H1 (cell line): ENCODE results near the gene CKLF. TPM values are rescaled to one million over a fixed set of nuclear protein-coding genes. Genes with fewer than 3 reads are reported as not detected.

Experiments used
- CTCF ChIA-PET: fragments of 300-600 bp; sonication (Branson Sonifier 250); formaldehyde crosslinking; loops from one replicate; lab custom pipeline; 2021; ENCODE audit not compliant: partially characterized antibody; lab: Charles Lee
- POLR2A ChIA-PET: fragments of 300-600 bp; sonication (Branson Sonifier 250); formaldehyde crosslinking; loops from one replicate; lab custom pipeline; 2021; ENCODE audit warnings: inconsistent platforms; ENCODE audit not compliant: partially characterized antibody; lab: Charles Lee
- DNase-seq, 2 experiments: peaks; one replicate each; pipeline versions ENCODE4 v3.0.0 to v3.0.0-alpha.2; 2010 to 2022; ENCODE audit warnings: low spot score in 2 of 2, low read depth in 1 of 2, mixed read lengths in 1 of 2
- FAIRE-seq: peaks from 2 replicates; lab custom pipeline; 2011; peaks lifted over from hg19 to GRCh38; lab: Jason Lieb, UNC
- H2AFZ ChIP-seq: 2 replicates; pipeline ENCODE4 v1.8.1; 2012; ENCODE audit warnings: low read length, inconsistent platforms
- H2AK5ac ChIP-seq: 2 replicates; pipeline ENCODE4 v1.6.1; 2013; ENCODE audit warnings: low read depth, low read length
- H2BK120ac ChIP-seq: replicated peaks from 2 replicates; pipeline ENCODE3; 2013; ENCODE audit warnings: low read depth, low read length, inconsistent platforms
- H2BK12ac ChIP-seq: 2 replicates; pipeline ENCODE4 v1.6.1; 2013; ENCODE audit warnings: low read depth, low read length
- H2BK15ac ChIP-seq: 2 replicates; pipeline ENCODE4 v1.6.1; 2013; ENCODE audit warnings: low read length
- H2BK20ac ChIP-seq: 2 replicates; pipeline ENCODE4 v1.6.1; 2013; ENCODE audit warnings: low read length
- H2BK5ac ChIP-seq: 2 replicates; pipeline ENCODE4 v1.6.1; 2013; ENCODE audit warnings: low read depth, low read length
- H3K14ac ChIP-seq: 2 replicates; pipeline ENCODE4 v1.6.1; 2013; ENCODE audit warnings: inconsistent platforms; ENCODE audit not compliant: insufficient read length
- H3K18ac ChIP-seq: 2 replicates; pipeline ENCODE4 v1.6.1; 2013; ENCODE audit warnings: low read length; ENCODE audit errors: extremely low read depth
- H3K23ac ChIP-seq: 2 replicates; pipeline ENCODE4 v1.6.1; 2013; ENCODE audit warnings: inconsistent platforms; ENCODE audit not compliant: insufficient read length
- H3K23me2 ChIP-seq: 2 replicates; pipeline ENCODE4 v1.6.1; 2013; ENCODE audit warnings: low read depth, low read length
- H3K27ac ChIP-seq: 2 replicates; pipeline ENCODE4 v1.6.1; 2011; ENCODE audit warnings: low read depth, low read length, inconsistent platforms
- H3K27me3 ChIP-seq, 4 experiments: replicated peaks in 1 of 4; 1 replicate in 1 of 4; 2 replicates in 3 of 4; pipeline versions ENCODE4 v1.6.1 to v1.8.1; 2011 to 2013; ENCODE audit warnings: low read length in 3 of 4, mild to moderate bottlenecking in 3 of 4, inconsistent platforms in 2 of 4, mixed read lengths in 2 of 4, moderate library complexity in 1 of 4; ENCODE audit not compliant: control insufficient read depth in 3 of 4, insufficient read depth in 3 of 4; ENCODE audit errors: extremely low read depth in 1 of 4
- H3K36me3 ChIP-seq, 4 experiments: 2 replicates each; pipeline versions ENCODE4 v1.6.1 to v1.8.1; 2011 to 2013; ENCODE audit warnings: mild to moderate bottlenecking in 4 of 4, low read length in 3 of 4, moderate library complexity in 2 of 4, control low read depth in 1 of 4, inconsistent platforms in 1 of 4; ENCODE audit not compliant: insufficient read depth in 4 of 4, control insufficient read depth in 2 of 4
- H3K4ac ChIP-seq: replicated peaks from 2 replicates; pipeline ENCODE3; 2013; ENCODE audit warnings: low read length, low read depth, mixed read lengths, inconsistent platforms; ENCODE audit not compliant: insufficient read length
- H3K4me1 ChIP-seq, 4 experiments: replicated peaks in 1 of 4; 1 replicate in 1 of 4; 2 replicates in 3 of 4; pipeline versions ENCODE4 v1.6.1 to v1.8.1; 2011 to 2013; ENCODE audit warnings: low read length in 3 of 4, inconsistent platforms in 2 of 4, mixed read lengths in 1 of 4; ENCODE audit not compliant: insufficient read depth in 4 of 4, control insufficient read depth in 3 of 4
- H3K4me2 ChIP-seq, 2 experiments: 2 replicates each; pipeline versions ENCODE4 v1.6.1 to v1.8.1; 2011 to 2013; ENCODE audit warnings: low read depth in 2 of 2, low read length in 2 of 2, control low read depth in 1 of 2, inconsistent platforms in 1 of 2, mild to moderate bottlenecking in 1 of 2; ENCODE audit not compliant: insufficient read depth in 1 of 2
- H3K4me3 ChIP-seq, 4 experiments: fragments of 200-600, 300-600 bp in 1 of 4; sonication (generic), shearing (Covaris generic), sonication (Bioruptor Twin) in 1 of 4; 2 replicates each; pipeline versions ENCODE4 v1.5.1 to v1.8.1; 2011 to 2016; ENCODE audit warnings: low read length in 4 of 4, low read depth in 3 of 4, control low read depth in 2 of 4, inconsistent platforms in 2 of 4, mild to moderate bottlenecking in 2 of 4, mixed read lengths in 1 of 4, moderate library complexity in 1 of 4; ENCODE audit not compliant: insufficient read depth in 2 of 4; ENCODE audit errors: extremely low read depth in 1 of 4
- H3K56ac ChIP-seq: replicated peaks from 2 replicates; pipeline ENCODE3; 2013; ENCODE audit warnings: low read depth, mild to moderate bottlenecking, mixed read lengths, low read length, inconsistent platforms; ENCODE audit not compliant: insufficient read length
- H3K79me1 ChIP-seq: 2 replicates; pipeline ENCODE4 v1.6.1; 2013; ENCODE audit warnings: low read depth, low read length, control low read depth
- H3K79me2 ChIP-seq, 2 experiments: 2 replicates each; pipeline versions ENCODE4 v1.6.1 to v1.8.1; 2012 to 2013; ENCODE audit warnings: low read length in 2 of 2, mild to moderate bottlenecking in 2 of 2, inconsistent platforms in 1 of 2; ENCODE audit not compliant: insufficient read depth in 2 of 2, control insufficient read depth in 1 of 2
- H3K9ac ChIP-seq, 4 experiments: replicated peaks in 1 of 4; 1 replicate in 1 of 4; 2 replicates in 3 of 4; pipeline versions ENCODE4 v1.6.1 to v1.8.1; 2011 to 2013; ENCODE audit warnings: low read depth in 3 of 4, low read length in 3 of 4, control low read depth in 2 of 4, mild to moderate bottlenecking in 2 of 4, moderate library complexity in 2 of 4, inconsistent platforms in 1 of 4; ENCODE audit errors: extremely low read depth in 1 of 4
- H3K9me3 ChIP-seq, 2 experiments: 2 replicates each; pipeline versions ENCODE4 v1.6.1 to v1.8.1; 2012 to 2013; ENCODE audit warnings: mild to moderate bottlenecking in 2 of 2, moderate library complexity in 2 of 2, control low read depth in 1 of 2, inconsistent platforms in 1 of 2, low read depth in 1 of 2, low read length in 1 of 2, mixed read lengths in 1 of 2; ENCODE audit not compliant: insufficient read depth in 2 of 2
- H4K20me1 ChIP-seq, 2 experiments: replicated peaks in 1 of 2; 2 replicates each; pipeline versions ENCODE3 to v1.8.1; 2011 to 2013; ENCODE audit warnings: inconsistent platforms in 2 of 2, low read length in 2 of 2, mild to moderate bottlenecking in 1 of 2; ENCODE audit not compliant: insufficient read depth in 2 of 2, control insufficient read depth in 1 of 2
- H4K5ac ChIP-seq: 2 replicates; pipeline ENCODE4 v1.6.1; 2013; ENCODE audit warnings: low read length, low read depth, mixed read lengths, inconsistent platforms; ENCODE audit not compliant: insufficient read length
- H4K8ac ChIP-seq: 2 replicates; pipeline ENCODE4 v1.8.0; 2013; ENCODE audit warnings: mild to moderate bottlenecking, moderate library complexity, low read length, inconsistent platforms; ENCODE audit not compliant: insufficient read depth; ENCODE audit errors: extremely low read depth
- H4K91ac ChIP-seq: replicated peaks from 2 replicates; pipeline ENCODE3; 2013; ENCODE audit warnings: low read length, mixed read lengths, inconsistent platforms; ENCODE audit not compliant: insufficient read length
- SUZ12 ChIP-seq: fragments of 200-600 bp; sonication (generic); IDR thresholded peaks from 2 replicates; pipeline ENCODE4 v1.6.1; 2012; ENCODE audit warnings: mild to moderate bottlenecking, inconsistent platforms, low read length, moderate library complexity, mixed read lengths
- USF2 ChIP-seq: IDR thresholded peaks from 2 replicates; pipeline ENCODE4 v1.6.1; 2011; ENCODE audit warnings: low read length, improper control_type of control experiment
- WGBS, 2 experiments: shearing (Covaris generic) in 1 of 2; methylation state at CpG; one replicate each; pipeline versions ENCODE4 v1.1.6 to v1.1.7; 2013 to 2015; ENCODE audit warnings: low lambda C conversion rate in 2 of 2, mixed read lengths in 2 of 2, inconsistent platforms in 1 of 2, low coverage in 1 of 2, missing lambda C conversion rate in 1 of 2; ENCODE audit not compliant: insufficient replicate concordance in 2 of 2, insufficient coverage in 1 of 2, insufficient read length in 1 of 2; ENCODE audit errors: extremely low coverage in 1 of 2, missing lambda C conversion rate in 1 of 2; 5-methylcytosine and 5-hydroxymethylcytosine counted together
- polyA plus RNA-seq, 7 experiments: library from polyadenylated mRNA; depleted of rRNA in 3 of 7; stranded (reverse) in 5 of 7; unstranded in 2 of 7; fragments of >200 nt in 5 of 7; fragments of 200-250 nt in 2 of 7; gene quantifications; 1 replicate in 5 of 7; 2 replicates in 1 of 7; 4 replicates in 1 of 7; pipeline versions ENCODE4 v1.2.1 to v1.2.3, GENCODE V29; 2011 to 2013; ENCODE audit warnings: missing spikeins in 2 of 7, mixed read lengths in 2 of 7
- total RNA-seq: library from RNA; stranded (reverse); fragmentation: NEBNext Ultra II Directional; extraction: Animal tissue kit (Norgen Biotek cat#: 25700); gene quantifications from 2 replicates; pipeline ENCODE4 v1.2.1, GENCODE V29; 2021

The CKLF gene
- total and polyA plus RNA-seq, 2 of the 8 experiments (the other 6 are each of a cell fraction or from before 2014, with no cell fraction given) = 21.1 to 63.5 TPM

GRCh38 chr16:66519482-66520373 lies 32.6 kb upstream of the CKLF start:
- Histone ChIP-seq H3K9ac (no peak overlapping the region), H4K5ac (no peak overlapping the region), H3K14ac (no peak overlapping the region), H2BK15ac (no peak overlapping the region), H3K36me3 (no peaks in the 10 kb centered on the region), H3K27me3 (no peaks in the 10 kb centered on the region), H2BK20ac (no peak overlapping the region), H3K23me2 (no peaks in the 10 kb centered on the region), H3K23ac (no peak overlapping the region), H3K56ac (no peak overlapping the region), H3K79me2 (no peaks in the 10 kb centered on the region), H2BK5ac (no peak overlapping the region), H3K4ac (no peak overlapping the region), H4K20me1 (no peaks in the 10 kb centered on the region), H3K4me3 (no peak overlapping the region), H3K79me1 (no peaks in the 10 kb centered on the region), H3K4me1 (peaks cover 0 to 9% (median 2%) of the 10 kb centered on the region in 4 experiments; a peak in 4 of 7 replicates), H3K18ac (no peak overlapping the region), H2AFZ (no peak overlapping the region), H3K27ac (no peak overlapping the region), H4K8ac (no peak overlapping the region), H4K91ac (no peak overlapping the region), H3K4me2 (no peak overlapping the region), H2BK120ac (no peak overlapping the region), H2AK5ac (peak overlapping the region; percentile 95), H3K9me3 (no peaks in the 10 kb centered on the region), H2BK12ac (no peak overlapping the region; the same call in 1 of the 2 replicates)
- POLR2A ChIA-PET = interaction anchor here (1.3 to 2.3 kb wide), 3 partner anchors 8 to 33 kb away, joined by 3 to 4 read pairs (median 4); partner anchors contain the start of genes CKLF and TK2
- WGBS, 2 experiments = 89% methylated on average over 10 of the region's 11 CpGs; no CpG with 5 or more reads in 1 of the 2 experiments
- FAIRE-seq (no peak), DNase-seq (no peak)
- CTCF ChIA-PET = interaction anchor here (0.9 to 3.0 kb wide), 9 partner anchors 8 to 70 kb away, joined by 3 to 19 read pairs (median 4); partner anchors contain the start of gene TK2
- TF ChIP-seq USF2 (no peak), SUZ12 (no peak)
